HCT116 (cell line): ENCODE data around the gene OVOL1. TPM values are rescaled to one million over a fixed set of nuclear protein-coding genes. Genes with fewer than 3 reads are reported as not detected.

ENCODE experiments used
- ATAC-seq: fragments of 200-7000 bp; cut with Tn5 transposase; 2 replicates; pipeline ENCODE4 v1.9.1; 2020; ENCODE audit warnings: mild to moderate bottlenecking, moderate library complexity
- BruUV-seq: library from RNA; stranded (reverse); fragments of 400-500 nt; replicated peaks from 2 replicates; lab custom pipeline; 2021; lab: Mats Ljungman, UMichigan
- CTCF ChIA-PET: fragments of 300-600 bp; sonication (Branson Sonifier 250); formaldehyde crosslinking; loops from one replicate; lab custom pipeline; 2021; ENCODE audit warnings: antibody characterized with exemption; lab: Charles Lee
- POLR2A ChIA-PET: fragments of 300-600, 350-600 bp; sonication (Branson Sonifier 250); formaldehyde crosslinking; loops from one replicate; lab custom pipeline; 2021; ENCODE audit warnings: antibody characterized with exemption; lab: Charles Lee
- RAD21 ChIA-PET, 2 experiments: fragments of 300-600 bp; sonication (Branson Sonifier 250); formaldehyde crosslinking; loops; one replicate each; lab custom pipeline; 2023; ENCODE audit warnings: low total read pairs in 2 of 2; ENCODE audit not compliant: uncharacterized antibody in 2 of 2, unreplicated experiment in 2 of 2, low non-redundant PET in 1 of 2; lab: Charles Lee
- DNase-seq: peaks from one replicate; pipeline ENCODE4 v3.0.0-alpha.2; 2010; ENCODE audit warnings: low read depth, low spot score
- H2AFZ ChIP-seq: fragments of 200-600 bp; shearing (Covaris generic), sonication (generic); 2 replicates; pipeline ENCODE4 v1.6.1; 2017; ENCODE audit warnings: low read depth, mixed run types, mixed read lengths, antibody characterized with exemption, low read length; ENCODE audit not compliant: poor library complexity, severe bottlenecking
- H3K27ac ChIP-seq: 2 replicates; pipeline ENCODE4 v1.5.1; 2012; ENCODE audit warnings: low read depth, low read length
- H3K27me3 ChIP-seq: fragments of 200-600 bp; sonication (generic); 2 replicates; pipeline ENCODE4 v1.6.1; 2016; ENCODE audit warnings: mixed run types, low read length, mixed read lengths; ENCODE audit not compliant: insufficient read depth
- H3K36me3 ChIP-seq, 2 experiments: fragments of 200-500 bp in 1 of 2; fragments of 200-600 bp in 1 of 2; sonication (Bioruptor generic) in 1 of 2; sonication (generic) in 1 of 2; 2 replicates each; pipeline versions ENCODE4 v1.5.1 to v1.6.1; 2014 to 2016; ENCODE audit warnings: low read length in 2 of 2, inconsistent platforms in 1 of 2, mixed read lengths in 1 of 2, mixed run types in 1 of 2; ENCODE audit not compliant: insufficient read depth in 2 of 2, control insufficient read depth in 1 of 2
- H3K4me1 ChIP-seq, 2 experiments: fragments of 200-600 bp in 1 of 2; sonication (generic) in 1 of 2; 2 replicates each; pipeline versions ENCODE4 v1.5.1 to v1.6.1; 2012 to 2017; ENCODE audit warnings: low read length in 2 of 2, inconsistent platforms in 1 of 2, mild to moderate bottlenecking in 1 of 2, mixed read lengths in 1 of 2, mixed run types in 1 of 2, moderate library complexity in 1 of 2; ENCODE audit not compliant: insufficient read depth in 2 of 2, control insufficient read depth in 1 of 2
- H3K4me2 ChIP-seq: fragments of 200-600 bp; sonication (generic); 2 replicates; pipeline ENCODE4 v1.6.1; 2017; ENCODE audit warnings: mixed run types, low read length, mixed read lengths
- H3K4me3 ChIP-seq, 2 experiments: fragments of 200-600 bp in 1 of 2; sonication (generic) in 1 of 2; replicated peaks in 1 of 2; 2 replicates each; pipeline ENCODE4 v1.5.1; 2011 to 2016; ENCODE audit warnings: low read length in 2 of 2, control low read depth in 1 of 2, low read depth in 1 of 2, mild to moderate bottlenecking in 1 of 2, mixed read lengths in 1 of 2, mixed run types in 1 of 2
- H3K79me2 ChIP-seq: fragments of 200-600 bp; sonication (generic); 2 replicates; pipeline ENCODE4 v1.6.1; 2017; ENCODE audit warnings: mild to moderate bottlenecking, mixed run types, low read length, moderate library complexity, mixed read lengths; ENCODE audit not compliant: insufficient read depth
- H3K9ac ChIP-seq: fragments of 200-600 bp; sonication (generic); 2 replicates; pipeline ENCODE4 v1.6.1; 2016; ENCODE audit warnings: low read length, mixed read lengths
- H3K9me2 ChIP-seq: fragments of 200-600 bp; sonication (generic), shearing (Covaris generic); 2 replicates; pipeline ENCODE4 v1.6.1; 2017; ENCODE audit warnings: mixed run types, mild to moderate bottlenecking, moderate library complexity; ENCODE audit not compliant: insufficient read depth
- H3K9me3 ChIP-seq, 2 experiments: fragments of 200-500 bp in 1 of 2; fragments of 200-600 bp in 1 of 2; sonication (Bioruptor generic) in 1 of 2; sonication (generic) in 1 of 2; 2 replicates each; pipeline ENCODE4 v1.6.1; 2014 to 2017; ENCODE audit warnings: low read length in 2 of 2, mixed read lengths in 2 of 2, inconsistent platforms in 1 of 2, low read depth in 1 of 2, mild to moderate bottlenecking in 1 of 2, mixed run types in 1 of 2, moderate library complexity in 1 of 2; ENCODE audit not compliant: control insufficient read depth in 1 of 2, insufficient read depth in 1 of 2
- H4K20me1 ChIP-seq: fragments of 200-600 bp; sonication (generic), shearing (Covaris generic); 2 replicates; pipeline ENCODE4 v1.6.1; 2017; ENCODE audit warnings: mixed run types, mild to moderate bottlenecking, moderate library complexity; ENCODE audit not compliant: insufficient read depth
- EGR1 ChIP-seq: IDR thresholded peaks from 2 replicates; pipeline ENCODE4 v1.6.1; 2012; ENCODE audit warnings: low read depth
- EZH2 ChIP-seq: fragments of 200-600 bp; sonication (generic); IDR thresholded peaks from 2 replicates; pipeline ENCODE4 v1.6.1; 2017; ENCODE audit warnings: antibody characterized with exemption, mixed run types
- EZH2phosphoT487 ChIP-seq: fragments of 200-600 bp; IDR thresholded peaks from 2 replicates; pipeline ENCODE4 v1.6.1; 2018; ENCODE audit warnings: antibody characterized with exemption, borderline replicate concordance
- JUND ChIP-seq: IDR thresholded peaks from 2 replicates; pipeline ENCODE4 v1.6.1; 2012
- POLR2A ChIP-seq: IDR thresholded peaks from 2 replicates; pipeline ENCODE4 v1.7.0; 2011; ENCODE audit warnings: borderline replicate concordance; ENCODE audit not compliant: insufficient read depth, insufficient read length; ENCODE audit errors: extremely low read depth
- REST ChIP-seq: IDR thresholded peaks from 2 replicates; pipeline ENCODE4 v1.6.1; 2012; ENCODE audit warnings: low read depth
- SP1 ChIP-seq: IDR thresholded peaks from 2 replicates; pipeline ENCODE4 v1.6.1; 2012; ENCODE audit warnings: low read depth
- TCF7L2 ChIP-seq: IDR thresholded peaks from 2 replicates; pipeline ENCODE4 v1.7.0; 2011; ENCODE audit warnings: borderline replicate concordance, inconsistent platforms; ENCODE audit not compliant: insufficient read depth, insufficient read length; ENCODE audit errors: extremely low read depth
- YY1 ChIP-seq: IDR thresholded peaks from 2 replicates; pipeline ENCODE4 v1.6.1; 2011; ENCODE audit warnings: low read length, low read depth, moderate library complexity, mild to moderate bottlenecking; ENCODE audit not compliant: insufficient replicate concordance; ENCODE audit errors: extremely low read depth
- ZFX ChIP-seq: fragments of 450-650 bp; IDR thresholded peaks from 2 replicates; pipeline ENCODE4 v1.6.1; 2017
- intact Hi-C: fragments of 100-400 bp; cut with micrococcal nuclease; formaldehyde crosslinking; loops from 2 replicates; pipeline ENCODE4 v1.10.0; 2022
- total RNA-seq: library from RNA; stranded (reverse); gene quantifications from one replicate; pipeline ENCODE4 v1.2.1, GENCODE V29; 2021; ENCODE audit not compliant: unreplicated experiment
- TF ChIP-seq, protein P1 (sequence below), 3 experiments: fragments of 200-600 bp in 1 of 3; sonication (generic) in 1 of 3; IDR thresholded peaks in 2 of 3; conservative IDR thresholded peaks in 1 of 3; 2 replicates each; pipeline ENCODE4 v1.5.1; 2012 to 2017; ENCODE audit warnings: low read depth in 2 of 3, low read length in 2 of 3, antibody characterized with exemption in 1 of 3, borderline replicate concordance in 1 of 3, control low read depth in 1 of 3, mild to moderate bottlenecking in 1 of 3, mixed read lengths in 1 of 3, mixed run types in 1 of 3, moderate library complexity in 1 of 3; ENCODE audit not compliant: insufficient read depth in 1 of 3

Gene OVOL1
- total RNA-seq, 1 experiment from 2014 or later, result 14.7 TPM

- Histone ChIP-seq H3K9me3 (no peaks in the 10 kb centered on the region), H3K9ac (peak overlapping the region; percentile 76), H3K4me2 (peak overlapping the region; percentile 94), H4K20me1 (no peaks in the 10 kb centered on the region), H3K4me3 (peak overlapping the region; percentile 69 to 75), H3K27ac (peak overlapping the region; percentile 58; the same call in 1 of the 2 replicates), H3K9me2 (no peaks in the 10 kb centered on the region), H3K4me1 (peaks cover 59 to 82% of the 10 kb centered on the region in 2 experiments), H2AFZ (no peak overlapping the region), H3K36me3 (no peaks in the 10 kb centered on the region), H3K79me2 (peaks cover 45% of the 10 kb centered on the region), H3K27me3 (no peaks in the 10 kb centered on the region)
- DNase-seq, result no peak
- ATAC-seq, result no peak; the same call in 1 of the 2 replicates
- ChIA-PET CTCF (interaction anchor here (5.8 kb wide), 1 partner anchor 8 kb away, joined by 73 read pairs; the partner anchor contains the start of gene AP5B1), RAD21 (no interaction called here), POLR2A (interaction anchor here (0.8 kb wide), 1 partner anchor 8 kb away, joined by 3 read pairs; no protein-coding TSS in a partner anchor)
- intact Hi-C loops, result no loop called here
- no TSS peak for BruUV-seq
- no peak for TF ChIP-seq EGR1
- TF ChIP-seq ZFX, result peak; percentile 43; the same call in 1 of the 2 replicates
These were observed 1.1 kb downstream of the OVOL1 start for GRCh38 chr11:65787649-65788622.

DNA sequence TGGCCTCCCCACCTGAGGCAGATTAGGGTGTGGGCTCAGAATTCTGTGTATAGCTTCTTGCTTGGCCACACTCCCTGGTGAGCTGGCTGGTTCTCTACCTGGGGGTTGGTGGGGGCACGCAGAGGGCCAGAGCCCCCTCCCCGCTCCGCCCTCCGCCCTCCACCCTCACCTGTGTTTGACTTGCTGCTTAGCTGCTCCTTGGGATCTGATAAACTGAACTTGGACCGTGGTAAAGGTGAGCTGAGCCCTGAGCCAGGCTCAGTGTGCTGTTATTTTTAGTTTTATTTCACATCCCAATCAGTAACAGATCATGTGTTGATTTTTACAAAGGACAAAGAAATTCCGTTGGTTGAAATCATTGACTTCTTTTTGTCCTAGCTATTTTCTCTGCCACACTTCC, 2.0 kb downstream of the OVOL1 start:
- peaks cover 66 to 89% of the 10 kb centered on the region in 2 experiments for H3K4me1 ChIP-seq
- H3K9me3 ChIP-seq, result no peaks in the 10 kb centered on the region
- no peaks in the 10 kb centered on the region for H4K20me1 ChIP-seq
- ATAC-seq (no peak), DNase-seq (no peak)
- POLR2A ChIA-PET, result interaction anchor here (0.8 kb wide), 1 partner anchor 9 kb away, joined by 3 read pairs; no protein-coding TSS in a partner anchor
- CTCF ChIA-PET, result interaction anchor here (1.0 to 5.8 kb wide), 2 partner anchors 9 to 71 kb away, joined by 3 to 73 read pairs; partner anchors contain the start of genes AP5B1 and MUS81
- RAD21 ChIA-PET, result no interaction called here
- peaks cover 51% of the 10 kb centered on the region for H3K79me2 ChIP-seq
- H3K36me3 ChIP-seq, result no peaks in the 10 kb centered on the region
- peak overlapping the region; percentile 58; the same call in 1 of the 2 replicates for H3K27ac ChIP-seq
- peak overlapping the region; percentile 76; the same call in 1 of the 2 replicates for H3K9ac ChIP-seq
- peak overlapping the region in 1 of 2 experiments; percentile 75; a peak in 1 of 4 replicates for H3K4me3 ChIP-seq
- intact Hi-C loops, result no loop called here
- BruUV-seq, result no TSS peak
- H3K4me2 ChIP-seq, result peak overlapping the region; percentile 94
- H3K27me3 ChIP-seq, result no peaks in the 10 kb centered on the region
- H2AFZ ChIP-seq, result no peak overlapping the region
- no peaks in the 10 kb centered on the region for H3K9me2 ChIP-seq
- no peak for TF ChIP-seq YY1
- TF ChIP-seq EZH2, result no peak
- TF ChIP-seq, protein P1, sequence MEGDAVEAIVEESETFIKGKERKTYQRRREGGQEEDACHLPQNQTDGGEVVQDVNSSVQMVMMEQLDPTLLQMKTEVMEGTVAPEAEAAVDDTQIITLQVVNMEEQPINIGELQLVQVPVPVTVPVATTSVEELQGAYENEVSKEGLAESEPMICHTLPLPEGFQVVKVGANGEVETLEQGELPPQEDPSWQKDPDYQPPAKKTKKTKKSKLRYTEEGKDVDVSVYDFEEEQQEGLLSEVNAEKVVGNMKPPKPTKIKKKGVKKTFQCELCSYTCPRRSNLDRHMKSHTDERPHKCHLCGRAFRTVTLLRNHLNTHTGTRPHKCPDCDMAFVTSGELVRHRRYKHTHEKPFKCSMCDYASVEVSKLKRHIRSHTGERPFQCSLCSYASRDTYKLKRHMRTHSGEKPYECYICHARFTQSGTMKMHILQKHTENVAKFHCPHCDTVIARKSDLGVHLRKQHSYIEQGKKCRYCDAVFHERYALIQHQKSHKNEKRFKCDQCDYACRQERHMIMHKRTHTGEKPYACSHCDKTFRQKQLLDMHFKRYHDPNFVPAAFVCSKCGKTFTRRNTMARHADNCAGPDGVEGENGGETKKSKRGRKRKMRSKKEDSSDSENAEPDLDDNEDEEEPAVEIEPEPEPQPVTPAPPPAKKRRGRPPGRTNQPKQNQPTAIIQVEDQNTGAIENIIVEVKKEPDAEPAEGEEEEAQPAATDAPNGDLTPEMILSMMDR (IDR thresholded peaks at IDR 0.05 in 2 of 3, conservative IDR thresholded peaks at IDR 0.05 in 1 of 3; ENCODE audit: borderline replicate concordance in 1 of 3, insufficient read depth in 1 of 3, low read depth in 2 of 3, low read length in 2 of 3), result no peak
- no peak for TF ChIP-seq SP1
- no peak for TF ChIP-seq JUND
- no peak for TF ChIP-seq REST
- TF ChIP-seq EZH2phosphoT487, result no peak
- TF ChIP-seq TCF7L2, result no peak
- TF ChIP-seq POLR2A, result no peak
- no peak for TF ChIP-seq ZFX
- TF ChIP-seq EGR1, result no peak
